Right lobe of liver (tissue), 6 donors: ENCODE measurements around the gene SPRY2. TPM values are rescaled to one million over a fixed set of nuclear protein-coding genes. Genes with fewer than 3 reads are reported as not detected.
A peak's percentile ranks its signal among the peaks of the same experiment; 100 is the strongest.

Experiments used
- ATAC-seq, 4 donors: fragments of 200-7000 bp; cut with Tn5 transposase; one replicate each; pipeline ENCODE4 v1.9.1; 2020; ENCODE audit warnings: mild to moderate bottlenecking in 4 of 4, moderate library complexity in 4 of 4
- DNase-seq, 3 donors: peaks; one replicate each; pipeline ENCODE4 v3.0.0-alpha.2; 2020
- H3K27ac ChIP-seq, 3 donors: fragments of 200-600 bp; one replicate each; pipeline ENCODE4 v1.8.0; 2022
- H3K27me3 ChIP-seq, 2 donors: fragments of 200-600 bp; one replicate each; pipeline ENCODE4 v1.8.0; 2022
- H3K36me3 ChIP-seq, 4 donors: fragments of 200-600 bp; sonication (generic) in 1 of 4; one replicate each; pipeline versions ENCODE4 v1.5.1 to v1.8.0; 2017 to 2022; ENCODE audit warnings: control low read depth in 1 of 4
- H3K4me1 ChIP-seq, 4 donors: fragments of 200-600 bp; sonication (generic) in 1 of 4; one replicate each; pipeline versions ENCODE4 v1.5.1 to v1.8.0; 2017 to 2022; ENCODE audit warnings: control low read depth in 1 of 4
- H3K4me3 ChIP-seq, 3 donors: fragments of 200-600 bp; one replicate each; pipeline ENCODE4 v1.8.0; 2022
- H3K9me3 ChIP-seq, 4 donors: fragments of 200-600 bp; sonication (generic) in 1 of 4; one replicate each; pipeline versions ENCODE4 v1.5.1 to v1.8.0; 2017 to 2022; ENCODE audit warnings: control low read depth in 1 of 4
- POLR2A ChIP-seq: fragments of 450-650 bp; IDR thresholded peaks from one replicate; pipeline ENCODE4 v1.6.1; 2017; ENCODE audit warnings: antibody characterized with exemption, mild to moderate bottlenecking
- WGBS: methylation state at CpG from one replicate; pipeline ENCODE4 v1.1.6; 2018; ENCODE audit warnings: low coverage, low lambda C conversion rate; ENCODE audit not compliant: insufficient coverage; ENCODE audit errors: missing lambda C conversion rate; 5-methylcytosine and 5-hydroxymethylcytosine counted together
- intact Hi-C, 2 donors: fragments of 100-400 bp; cut with DNase I; formaldehyde crosslinking; loops; one replicate each; pipeline versions ENCODE4 v1.11.2 to v1.14.1; 2022
- total RNA-seq, 6 experiments: library from RNA; depleted of rRNA in 2 of 6; stranded (reverse); fragments of >200 nt in 2 of 6; fragmentation: NEBNext Ultra II Directional in 3 of 6; extraction: Animal tissue kit (Norgen Biotek cat#: 25700) in 3 of 6; gene quantifications; one replicate each; pipeline versions ENCODE4 v1.1.0 to v1.2.4, GENCODE V29; 2016 to 2023
- TF ChIP-seq, protein P1 (sequence below), 4 donors: fragments of 200-600 bp in 3 of 4; fragments of 450-650 bp in 1 of 4; IDR thresholded peaks; one replicate each; pipeline versions ENCODE4 v1.5.1 to v1.8.0; 2016 to 2022; ENCODE audit warnings: antibody characterized with exemption in 4 of 4, mild to moderate bottlenecking in 2 of 4
- donor health status: DM: no; HTN: yes; CAD: no.
- donor health status: DM: no; HTN: no; CAD: no.
- donor health status: DM: no; HTN: no; CAD: no.
- donor health status: DM: no; HTN: yes; CAD: no.
- donor health status: DM: no; HTN: yes; CAD: no.

SPRY2 gene
- total RNA-seq, 6 experiments from 2014 or later, result 9.4 to 14.7 (median 10.5) TPM

DNA sequence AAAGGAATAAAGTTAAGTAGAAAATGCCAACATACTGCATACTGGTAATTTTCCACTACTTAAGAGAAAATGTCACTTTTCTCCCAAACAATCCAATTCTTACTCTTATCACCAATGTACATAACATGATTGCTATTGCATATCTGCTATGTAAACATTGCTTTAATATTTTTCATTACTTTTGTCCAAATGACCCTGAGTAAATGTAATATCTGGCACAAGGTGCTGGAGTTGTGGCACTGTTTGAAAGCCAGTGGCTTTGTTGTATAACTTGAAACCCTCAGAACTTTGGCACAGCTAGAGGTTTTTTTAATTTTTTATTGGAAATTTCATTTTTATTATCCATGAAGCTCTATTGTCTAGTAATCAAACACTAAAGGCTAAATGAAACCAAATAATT, 45.7 kb upstream of the SPRY2 start:
- no peak for TF ChIP-seq POLR2A
- TF ChIP-seq, protein P1, sequence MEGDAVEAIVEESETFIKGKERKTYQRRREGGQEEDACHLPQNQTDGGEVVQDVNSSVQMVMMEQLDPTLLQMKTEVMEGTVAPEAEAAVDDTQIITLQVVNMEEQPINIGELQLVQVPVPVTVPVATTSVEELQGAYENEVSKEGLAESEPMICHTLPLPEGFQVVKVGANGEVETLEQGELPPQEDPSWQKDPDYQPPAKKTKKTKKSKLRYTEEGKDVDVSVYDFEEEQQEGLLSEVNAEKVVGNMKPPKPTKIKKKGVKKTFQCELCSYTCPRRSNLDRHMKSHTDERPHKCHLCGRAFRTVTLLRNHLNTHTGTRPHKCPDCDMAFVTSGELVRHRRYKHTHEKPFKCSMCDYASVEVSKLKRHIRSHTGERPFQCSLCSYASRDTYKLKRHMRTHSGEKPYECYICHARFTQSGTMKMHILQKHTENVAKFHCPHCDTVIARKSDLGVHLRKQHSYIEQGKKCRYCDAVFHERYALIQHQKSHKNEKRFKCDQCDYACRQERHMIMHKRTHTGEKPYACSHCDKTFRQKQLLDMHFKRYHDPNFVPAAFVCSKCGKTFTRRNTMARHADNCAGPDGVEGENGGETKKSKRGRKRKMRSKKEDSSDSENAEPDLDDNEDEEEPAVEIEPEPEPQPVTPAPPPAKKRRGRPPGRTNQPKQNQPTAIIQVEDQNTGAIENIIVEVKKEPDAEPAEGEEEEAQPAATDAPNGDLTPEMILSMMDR (IDR thresholded peaks at IDR 0.05), result no peak
- Histone ChIP-seq H3K27me3 (no peaks in the 10 kb centered on the region), H3K4me3 (no peak overlapping the region), H3K36me3 (no peaks in the 10 kb centered on the region), H3K9me3 (no peaks in the 10 kb centered on the region), H3K27ac (no peak overlapping the region), H3K4me1 (peaks cover 0 to 12% (median 3%) of the 10 kb centered on the region in 4 donors)
- intact Hi-C loops, result no loop called here
- DNase-seq, result no peak
- ATAC-seq, result no peak

DNA sequence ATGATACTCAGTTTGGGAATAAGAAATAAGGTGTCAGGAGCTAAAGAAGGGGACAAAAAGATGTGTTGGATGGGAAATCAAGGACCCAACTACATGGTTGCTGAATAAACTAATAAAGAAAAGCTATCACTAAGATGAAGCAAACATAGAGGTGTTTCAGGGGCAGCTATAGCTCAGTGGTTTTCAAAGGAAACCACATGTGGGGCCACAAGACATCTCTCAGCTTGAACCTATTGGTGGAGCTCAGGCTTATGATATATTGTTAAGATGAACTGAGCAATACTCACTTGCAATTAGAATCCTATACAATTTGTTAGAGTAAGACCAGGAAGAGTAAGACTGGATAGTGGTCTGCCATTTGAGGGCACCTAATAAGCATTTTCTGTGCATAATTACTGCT, 45.1 kb upstream of the SPRY2 start:
- DNase-seq (no peak), ATAC-seq (peak in 1 of 4 donors; percentile 28)
- H3K36me3 ChIP-seq, result no peaks in the 10 kb centered on the region
- no peaks in the 10 kb centered on the region for H3K9me3 ChIP-seq
- intact Hi-C loops, result no loop called here
- peaks cover 0 to 12% (median 3%) of the 10 kb centered on the region in 4 donors for H3K4me1 ChIP-seq
- no peak overlapping the region for H3K27ac ChIP-seq
- H3K4me3 ChIP-seq, result no peak overlapping the region
- H3K27me3 ChIP-seq, result no peaks in the 10 kb centered on the region
- TF ChIP-seq, protein P1 (IDR thresholded peaks at IDR 0.05), result no peak
- TF ChIP-seq POLR2A, result no peak

DNA sequence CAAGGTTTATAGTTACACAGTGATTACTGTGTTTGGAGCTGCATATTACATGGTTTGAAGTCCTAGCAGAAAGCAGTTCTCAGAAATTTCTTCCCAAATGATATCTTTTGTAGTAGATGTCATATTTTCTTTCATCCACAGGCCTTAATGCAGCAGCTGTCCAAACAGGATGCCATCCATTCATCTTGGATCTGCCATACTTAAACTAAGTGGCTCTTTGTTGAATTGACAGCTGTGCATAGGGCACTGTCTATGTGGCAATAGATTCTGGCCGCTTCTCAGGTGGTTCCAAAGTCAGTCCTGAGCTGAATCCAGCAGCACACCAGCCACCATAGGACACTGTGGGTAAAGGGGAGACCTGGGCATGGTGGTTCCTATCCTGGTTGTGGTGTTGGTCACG, 41.6 kb upstream of the SPRY2 start:
- no peak overlapping the region for H3K27ac ChIP-seq
- no peak for DNase-seq
- ATAC-seq, result no peak
- H3K4me3 ChIP-seq, result no peak overlapping the region
- no peaks in the 10 kb centered on the region for H3K9me3 ChIP-seq
- H3K4me1 ChIP-seq, result no peaks in the 10 kb centered on the region
- no CpG with 5 or more reads among the region's 2 CpGs for WGBS
- no peaks in the 10 kb centered on the region for H3K27me3 ChIP-seq
- H3K36me3 ChIP-seq, result no peaks in the 10 kb centered on the region
- TF ChIP-seq POLR2A, result no peak
- TF ChIP-seq, protein P1 (IDR thresholded peaks at IDR 0.05), result no peak
- intact Hi-C loops, result no loop called here

DNA sequence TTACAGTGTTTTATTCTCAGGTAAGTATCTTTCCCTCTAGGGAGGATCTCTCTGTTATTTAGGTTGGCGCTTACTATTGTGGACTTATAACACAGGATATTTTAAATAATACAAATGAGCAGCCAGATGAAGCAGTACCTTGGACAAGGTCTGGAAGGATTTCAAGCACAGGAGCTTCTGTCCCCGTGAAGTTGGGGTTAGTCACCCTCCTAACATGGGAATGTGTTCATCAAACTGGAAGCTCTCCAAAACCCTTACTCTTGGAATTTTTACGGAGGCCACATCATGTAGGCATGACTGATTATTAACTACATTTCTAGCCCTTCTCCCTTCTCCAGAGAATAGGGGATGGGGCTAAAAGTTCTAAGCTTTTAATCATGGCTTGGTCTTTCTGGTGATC, 38.3 kb upstream of the SPRY2 start:
- Histone ChIP-seq H3K4me3 (no peak overlapping the region), H3K27me3 (no peaks in the 10 kb centered on the region), H3K27ac (no peak overlapping the region), H3K9me3 (no peaks in the 10 kb centered on the region), H3K4me1 (no peaks in the 10 kb centered on the region), H3K36me3 (no peaks in the 10 kb centered on the region)
- intact Hi-C loops, result loop anchor here in 1 of 2 donors (10.0 kb wide), 1 partner anchor 694 kb away; no protein-coding TSS in a partner anchor
- ATAC-seq (peak; percentile 34 to 96 (median 53)), DNase-seq (no peak)
- TF ChIP-seq, protein P1 (IDR thresholded peaks at IDR 0.05), result no peak
- TF ChIP-seq POLR2A, result no peak
- 38% methylated on average over 3 of the region's 3 CpGs for WGBS

DNA sequence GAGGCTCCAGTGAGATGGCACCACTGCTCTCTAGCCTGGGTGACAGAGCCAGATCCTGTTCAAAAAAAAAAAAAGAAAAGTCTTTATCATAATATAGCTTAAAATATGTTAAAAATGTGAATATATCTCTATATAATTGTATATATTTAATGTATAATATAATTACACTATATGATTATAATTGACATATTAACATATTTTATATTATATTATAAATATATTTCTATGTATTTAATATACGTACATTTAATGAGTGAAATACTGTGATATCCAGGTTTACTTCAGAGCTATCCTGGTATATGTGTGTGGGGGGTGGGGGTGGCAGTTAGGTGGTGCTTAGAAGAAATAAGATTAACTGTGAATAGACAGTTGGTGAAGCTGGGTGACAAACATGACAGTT, 35.6 kb upstream of the SPRY2 start:
- H3K36me3 ChIP-seq, result no peaks in the 10 kb centered on the region
- intact Hi-C loops, result loop anchor here in 1 of 2 donors (10.0 kb wide), 1 partner anchor 692 kb away; no protein-coding TSS in a partner anchor

More for the DNA sequence above, 35.6 kb upstream of the SPRY2 start:
- no peak for ATAC-seq
- TF ChIP-seq, protein P1 (IDR thresholded peaks at IDR 0.05), result no peak
- no peak for TF ChIP-seq POLR2A
- Histone ChIP-seq H3K9me3 (no peaks in the 10 kb centered on the region), H3K27ac (no peak overlapping the region), H3K27me3 (no peaks in the 10 kb centered on the region), H3K4me3 (no peak overlapping the region), H3K4me1 (peaks cover 0 to 4% (median 0%) of the 10 kb centered on the region in 4 donors)
- DNase-seq, result no peak
- WGBS, result 93% methylated on average over 1 of the region's 1 CpG
